Suprapubic skin (tissue), 4 donors: ENCODE measurements around the gene SPCS1. TPM values are rescaled to one million over a fixed set of nuclear protein-coding genes. Genes with fewer than 3 reads are reported as not detected.

Source experiments
- DNase-seq, 2 donors: peaks; one replicate each; pipeline ENCODE4 v3.0.0-alpha.2; 2019; ENCODE audit warnings: low spot score in 2 of 2
- H3K27ac ChIP-seq: fragments of 200-600 bp; sonication (generic); one replicate; pipeline ENCODE4 v1.5.1; 2019
- H3K27me3 ChIP-seq: fragments of 200-600 bp; sonication (generic); one replicate; pipeline ENCODE4 v1.5.1; 2019
- H3K36me3 ChIP-seq: fragments of 200-600 bp; sonication (generic); one replicate; pipeline ENCODE4 v1.5.1; 2019
- H3K4me1 ChIP-seq: fragments of 200-600 bp; sonication (generic); one replicate; pipeline ENCODE4 v1.5.1; 2019
- H3K4me3 ChIP-seq: fragments of 200-600 bp; sonication (generic); one replicate; pipeline ENCODE4 v1.5.1; 2019; ENCODE audit warnings: mild to moderate bottlenecking
- H3K9me3 ChIP-seq: fragments of 200-600 bp; sonication (generic); one replicate; pipeline ENCODE4 v1.5.1; 2019
- EP300 ChIP-seq: sonication (generic); formaldehyde crosslinking; IDR thresholded peaks from one replicate; pipeline ENCODE4 v1.6.1; 2017; ENCODE audit warnings: antibody characterized with exemption
- POLR2A ChIP-seq, 2 donors: fragments of 450-650 bp; IDR thresholded peaks; one replicate each; pipeline ENCODE4 v1.6.1; 2017; ENCODE audit warnings: antibody characterized with exemption in 2 of 2, mild to moderate bottlenecking in 2 of 2, moderate library complexity in 2 of 2
- POLR2AphosphoS5 ChIP-seq, 3 donors: sonication (generic); formaldehyde crosslinking; IDR thresholded peaks; one replicate each; pipeline ENCODE4 v1.6.1; 2017; ENCODE audit warnings: antibody characterized with exemption in 3 of 3
- WGBS: methylation state at CpG from one replicate; pipeline ENCODE4 v1.1.5; 2018; 5-methylcytosine and 5-hydroxymethylcytosine counted together
- total RNA-seq, 4 donors: library from RNA; depleted of rRNA; stranded (reverse); fragments of >200 nt; gene quantifications; one replicate each; pipeline ENCODE4 v1.1.0, GENCODE V29; 2016
- TF ChIP-seq, protein P1 (sequence below), 2 donors: fragments of 200-600 bp in 1 of 2; fragments of 450-650 bp in 1 of 2; sonication (generic) in 1 of 2; IDR thresholded peaks; one replicate each; pipeline ENCODE4 v1.5.1; 2016 to 2019; ENCODE audit warnings: antibody characterized with exemption in 2 of 2, mild to moderate bottlenecking in 1 of 2, moderate library complexity in 1 of 2

The SPCS1 gene
- total RNA-seq, 4 donors from 2014 or later: 79.5 to 147 (median 104) TPM

DNA sequence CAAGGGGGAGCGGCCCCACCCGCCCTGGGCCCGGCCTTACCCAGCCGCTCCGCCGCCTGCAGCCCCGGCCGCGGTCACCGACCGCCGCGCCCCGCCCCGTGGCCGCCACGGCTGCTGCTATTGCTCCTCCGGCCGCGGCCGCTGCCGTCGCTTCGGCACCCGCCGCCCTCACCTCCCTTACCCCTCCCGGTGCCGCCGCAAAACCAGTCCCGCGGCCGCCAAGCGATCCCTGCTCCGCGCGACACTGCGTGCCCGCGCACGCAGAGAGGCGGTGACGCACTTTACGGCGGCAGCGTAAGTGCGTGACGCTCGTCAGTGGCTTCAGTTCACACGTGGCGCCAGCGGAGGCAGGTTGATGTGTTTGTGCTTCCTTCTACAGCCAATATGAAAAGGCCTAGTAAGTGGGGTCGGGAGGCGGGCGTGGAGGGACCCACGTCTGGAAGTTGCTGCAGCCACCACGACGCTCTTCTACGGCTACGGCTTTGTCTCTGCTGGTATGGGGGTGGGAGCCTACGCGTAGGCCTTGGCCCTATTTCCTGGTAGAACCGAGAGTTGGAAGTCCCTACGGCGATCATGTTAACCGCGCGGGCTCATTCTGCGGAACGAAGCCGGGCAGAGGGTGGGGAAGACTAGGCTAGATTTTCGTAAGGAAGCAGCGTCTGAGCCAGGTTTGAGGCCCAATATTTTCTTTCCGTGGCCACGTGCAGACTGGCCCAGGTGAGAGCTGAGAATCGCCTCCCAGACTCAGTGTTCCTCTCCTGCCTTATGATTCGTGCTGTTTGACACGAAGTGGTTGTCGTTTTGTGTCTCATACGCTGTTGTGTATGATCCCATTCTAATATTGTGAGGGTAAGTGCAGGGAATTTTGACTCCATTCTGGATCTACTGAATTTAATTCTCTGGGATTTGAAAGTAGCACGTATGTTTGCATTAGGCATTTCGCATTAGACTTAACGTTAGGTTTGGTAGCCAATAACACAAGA is 19.9 kb upstream of the SPCS1 start, which contains the start of the genes GNL3 and PBRM1:
Gene GNL3 (plus strand): TSS at position 324 of the 983 bp plus-strand sequence. CDS start 61 bp downstream, at position 385.
Gene PBRM1 (minus strand): TSS at position 205 of the 983 bp plus-strand sequence.
- H3K27me3 ChIP-seq: no peaks in the 10 kb centered on the region
- peak within 1 kb of the TSS; percentile 99 for H3K27ac ChIP-seq

DNA sequence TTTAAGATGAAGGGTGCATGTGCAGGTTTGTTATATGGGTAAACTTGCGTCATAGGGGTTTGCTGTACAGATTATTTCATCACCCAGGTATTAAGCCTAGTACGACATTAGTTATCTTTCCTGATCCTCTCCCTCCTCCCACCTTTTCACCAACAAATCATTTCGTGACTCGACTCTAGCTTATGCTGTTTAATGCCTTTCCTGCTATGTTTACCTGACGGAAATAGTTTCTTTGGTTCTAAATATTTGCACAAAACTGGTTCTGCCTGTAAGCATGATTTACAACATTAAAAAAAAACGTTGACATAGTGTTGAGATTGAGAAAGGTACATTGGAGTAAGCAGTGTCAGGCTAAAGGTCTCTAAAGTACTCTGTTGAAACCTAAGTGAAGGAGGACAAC is 17.6 kb upstream of the SPCS1 start:
- WGBS: 64% methylated on average over 6 of the region's 6 CpGs
- no peaks in the 10 kb centered on the region for H3K27me3 ChIP-seq
- H3K4me3 ChIP-seq: no peak overlapping the region
- H3K36me3 ChIP-seq: peaks cover 61% of the 10 kb centered on the region
- H3K27ac ChIP-seq: peak overlapping the region; percentile 50
- no peak for DNase-seq
- TF ChIP-seq EP300 (no peak), POLR2A (IDR thresholded peaks at IDR 0.05) (no peak), POLR2AphosphoS5 (IDR thresholded peaks at IDR 0.05) (no peak)
- TF ChIP-seq, protein P1, sequence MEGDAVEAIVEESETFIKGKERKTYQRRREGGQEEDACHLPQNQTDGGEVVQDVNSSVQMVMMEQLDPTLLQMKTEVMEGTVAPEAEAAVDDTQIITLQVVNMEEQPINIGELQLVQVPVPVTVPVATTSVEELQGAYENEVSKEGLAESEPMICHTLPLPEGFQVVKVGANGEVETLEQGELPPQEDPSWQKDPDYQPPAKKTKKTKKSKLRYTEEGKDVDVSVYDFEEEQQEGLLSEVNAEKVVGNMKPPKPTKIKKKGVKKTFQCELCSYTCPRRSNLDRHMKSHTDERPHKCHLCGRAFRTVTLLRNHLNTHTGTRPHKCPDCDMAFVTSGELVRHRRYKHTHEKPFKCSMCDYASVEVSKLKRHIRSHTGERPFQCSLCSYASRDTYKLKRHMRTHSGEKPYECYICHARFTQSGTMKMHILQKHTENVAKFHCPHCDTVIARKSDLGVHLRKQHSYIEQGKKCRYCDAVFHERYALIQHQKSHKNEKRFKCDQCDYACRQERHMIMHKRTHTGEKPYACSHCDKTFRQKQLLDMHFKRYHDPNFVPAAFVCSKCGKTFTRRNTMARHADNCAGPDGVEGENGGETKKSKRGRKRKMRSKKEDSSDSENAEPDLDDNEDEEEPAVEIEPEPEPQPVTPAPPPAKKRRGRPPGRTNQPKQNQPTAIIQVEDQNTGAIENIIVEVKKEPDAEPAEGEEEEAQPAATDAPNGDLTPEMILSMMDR (IDR thresholded peaks at IDR 0.05): no peak
- H3K9me3 ChIP-seq: no peaks in the 10 kb centered on the region
- H3K4me1 ChIP-seq: peaks cover 44% of the 10 kb centered on the region

More for the DNA sequence above, 19.9 kb upstream of the SPCS1 start, which contains the start of the genes GNL3 and PBRM1:
- H3K4me1 ChIP-seq: peaks cover 66% of the 10 kb centered on the region
- H3K4me3 ChIP-seq: peak within 1 kb of the TSS; percentile 85
- H3K36me3 ChIP-seq: peaks cover 38% of the 10 kb centered on the region
- no peaks in the 10 kb centered on the region for H3K9me3 ChIP-seq
- peak; percentile 94 to 95 for DNase-seq
- WGBS: under 1% methylated on average over 25 of the region's 82 CpGs
- TF ChIP-seq EP300 (peak; percentile 44), POLR2AphosphoS5 (IDR thresholded peaks at IDR 0.05) (peak; percentile 92 to 97 (median 96)), POLR2A (IDR thresholded peaks at IDR 0.05) (peak in 1 of 2 donors; percentile 58)
- TF ChIP-seq, protein P1 (IDR thresholded peaks at IDR 0.05): no peak

DNA sequence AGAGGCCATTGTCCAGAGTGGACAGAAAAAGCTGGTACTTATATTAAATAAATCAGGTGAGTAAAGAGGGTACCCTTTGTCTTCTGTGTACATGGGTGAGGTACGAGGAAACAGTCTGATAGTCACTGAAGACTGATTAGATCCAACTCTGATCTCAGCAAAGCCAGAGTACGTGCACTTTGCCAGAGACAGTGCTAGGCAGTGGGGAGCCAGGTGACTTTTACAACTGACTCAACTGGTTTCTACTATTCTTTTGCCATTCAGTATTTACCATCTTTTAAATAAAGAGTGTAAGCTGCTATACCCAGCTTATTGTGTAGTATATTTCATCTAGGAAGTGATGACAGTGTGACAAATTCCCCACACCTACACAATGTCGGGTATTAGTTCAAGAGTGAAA is 16.8 kb upstream of the SPCS1 start:
- WGBS: 79% methylated on average over 3 of the region's 3 CpGs
- no peak for DNase-seq
- Histone ChIP-seq H3K9me3 (no peaks in the 10 kb centered on the region), H3K36me3 (peaks cover 69% of the 10 kb centered on the region), H3K27me3 (no peaks in the 10 kb centered on the region), H3K27ac (no peak overlapping the region), H3K4me1 (peaks cover 35% of the 10 kb centered on the region), H3K4me3 (no peak overlapping the region)
- TF ChIP-seq EP300 (no peak), POLR2AphosphoS5 (IDR thresholded peaks at IDR 0.05) (no peak), POLR2A (IDR thresholded peaks at IDR 0.05) (no peak)
- TF ChIP-seq, protein P1 (IDR thresholded peaks at IDR 0.05): no peak

DNA sequence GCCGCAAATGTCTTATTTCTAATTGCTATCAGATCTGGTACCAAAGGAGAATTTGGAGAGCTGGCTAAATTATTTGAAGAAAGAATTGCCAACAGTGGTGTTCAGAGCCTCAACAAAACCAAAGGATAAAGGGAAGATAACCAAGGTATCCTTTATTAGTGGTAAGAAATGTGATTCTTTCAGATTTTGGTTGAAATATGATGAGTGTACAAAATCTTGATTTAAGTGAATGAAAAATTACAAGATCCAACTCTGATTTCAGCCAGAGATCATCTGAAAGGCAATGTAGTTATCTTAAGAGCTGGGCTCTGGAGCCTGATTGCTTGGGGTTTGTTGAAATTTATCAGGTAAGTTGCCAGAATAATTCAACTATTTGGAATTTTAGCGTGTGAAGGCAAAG is 15.3 kb upstream of the SPCS1 start:
- no peaks in the 10 kb centered on the region for H3K27me3 ChIP-seq
- no peak overlapping the region for H3K27ac ChIP-seq
- no peaks in the 10 kb centered on the region for H3K9me3 ChIP-seq
- 94% methylated on average over 2 of the region's 2 CpGs for WGBS
- DNase-seq: no peak
- peaks cover 82% of the 10 kb centered on the region for H3K36me3 ChIP-seq
- TF ChIP-seq POLR2A (IDR thresholded peaks at IDR 0.05) (no peak), EP300 (no peak), POLR2AphosphoS5 (IDR thresholded peaks at IDR 0.05) (no peak)
- TF ChIP-seq, protein P1 (IDR thresholded peaks at IDR 0.05): no peak
- H3K4me1 ChIP-seq: peaks cover 27% of the 10 kb centered on the region
- H3K4me3 ChIP-seq: no peak overlapping the region

DNA sequence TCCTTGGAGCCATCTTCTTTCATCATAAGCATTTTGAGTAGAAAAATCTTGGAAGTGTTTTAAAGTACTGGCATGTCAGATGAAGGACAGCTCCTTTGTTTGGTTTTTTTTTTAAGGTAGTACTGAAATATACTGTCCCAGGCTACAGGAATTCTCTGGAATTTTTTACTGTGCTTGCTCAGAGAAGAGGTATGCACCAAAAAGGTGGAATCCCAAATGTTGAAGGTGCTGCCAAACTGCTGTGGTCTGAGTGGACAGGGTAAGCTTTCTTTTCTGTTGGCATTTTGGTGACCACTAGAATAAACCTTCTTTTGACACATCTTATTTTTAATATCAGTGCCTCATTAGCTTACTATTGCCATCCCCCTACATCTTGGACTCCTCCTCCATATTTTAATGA is 12.8 kb upstream of the SPCS1 start:
- no peak for TF ChIP-seq EP300
- TF ChIP-seq POLR2A (IDR thresholded peaks at IDR 0.05): no peak
- TF ChIP-seq, protein P1 (IDR thresholded peaks at IDR 0.05): no peak
- H3K36me3 ChIP-seq: peaks cover 96% of the 10 kb centered on the region
- no peak for DNase-seq
- no peak overlapping the region for H3K27ac ChIP-seq
- no peak overlapping the region for H3K4me3 ChIP-seq
- no peaks in the 10 kb centered on the region for H3K9me3 ChIP-seq
- peaks cover 6% of the 10 kb centered on the region for H3K4me1 ChIP-seq
- no peaks in the 10 kb centered on the region for H3K27me3 ChIP-seq
